ENCODE data around the gene REN.

The REN gene

DNA sequence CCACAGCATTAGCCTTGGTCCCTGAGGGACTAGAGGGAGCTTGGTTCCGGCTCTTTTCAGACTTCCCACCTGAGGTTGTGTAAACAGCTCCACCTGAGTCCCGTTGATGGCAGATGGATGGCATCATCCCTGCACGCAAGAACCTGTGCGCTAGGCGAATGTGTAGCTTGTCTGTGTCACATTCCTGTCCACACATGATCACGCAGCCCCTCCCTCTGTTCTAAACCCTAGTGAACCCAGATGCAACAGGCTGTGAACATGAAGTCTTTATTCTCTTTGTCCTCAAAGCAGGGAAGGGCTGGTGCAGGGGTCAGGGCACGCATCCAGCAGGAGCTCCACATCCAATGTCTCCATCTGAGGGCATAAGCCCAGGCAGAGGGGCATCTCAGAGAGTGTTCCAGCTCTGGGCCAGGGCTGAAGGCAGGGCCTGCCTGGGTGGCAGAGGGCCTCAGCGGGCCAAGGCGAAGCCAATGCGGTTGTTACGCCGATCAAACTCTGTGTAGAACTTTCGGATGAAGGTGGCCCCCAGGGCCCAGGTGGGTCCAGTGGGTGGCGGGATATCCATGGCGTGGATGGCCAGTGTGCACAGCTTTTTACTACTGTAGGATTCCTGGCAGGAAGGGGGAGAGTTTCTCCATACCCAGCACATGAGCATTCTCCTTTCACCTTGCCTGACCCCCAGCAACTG lies 11.4 kb downstream of the REN start:
- no peak for DNase-seq (ENCODE audit: low read depth in 3 of 3)

DNA sequence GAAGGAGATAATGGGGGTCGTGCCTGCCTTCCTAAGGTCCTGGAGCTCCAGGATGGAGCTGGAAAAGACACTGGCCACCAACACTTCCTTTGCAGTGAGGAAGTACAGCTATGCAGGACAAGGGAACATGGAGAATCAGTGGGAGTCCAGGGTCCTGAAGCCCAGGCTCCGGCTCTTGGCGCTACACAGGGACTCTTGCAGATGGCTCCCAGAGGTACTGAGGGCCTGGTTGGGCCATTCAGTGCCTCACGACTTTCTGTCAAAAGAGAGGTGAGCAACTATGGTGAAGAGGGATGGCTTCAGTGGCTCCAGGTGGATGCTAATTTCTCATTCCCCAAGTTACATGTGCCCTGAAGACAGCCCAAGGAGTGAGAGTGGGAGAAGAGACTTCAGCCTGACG lies 12.5 kb downstream of the REN start:
- DNase-seq (ENCODE audit: low read depth in 3 of 3), result no peak

DNA sequence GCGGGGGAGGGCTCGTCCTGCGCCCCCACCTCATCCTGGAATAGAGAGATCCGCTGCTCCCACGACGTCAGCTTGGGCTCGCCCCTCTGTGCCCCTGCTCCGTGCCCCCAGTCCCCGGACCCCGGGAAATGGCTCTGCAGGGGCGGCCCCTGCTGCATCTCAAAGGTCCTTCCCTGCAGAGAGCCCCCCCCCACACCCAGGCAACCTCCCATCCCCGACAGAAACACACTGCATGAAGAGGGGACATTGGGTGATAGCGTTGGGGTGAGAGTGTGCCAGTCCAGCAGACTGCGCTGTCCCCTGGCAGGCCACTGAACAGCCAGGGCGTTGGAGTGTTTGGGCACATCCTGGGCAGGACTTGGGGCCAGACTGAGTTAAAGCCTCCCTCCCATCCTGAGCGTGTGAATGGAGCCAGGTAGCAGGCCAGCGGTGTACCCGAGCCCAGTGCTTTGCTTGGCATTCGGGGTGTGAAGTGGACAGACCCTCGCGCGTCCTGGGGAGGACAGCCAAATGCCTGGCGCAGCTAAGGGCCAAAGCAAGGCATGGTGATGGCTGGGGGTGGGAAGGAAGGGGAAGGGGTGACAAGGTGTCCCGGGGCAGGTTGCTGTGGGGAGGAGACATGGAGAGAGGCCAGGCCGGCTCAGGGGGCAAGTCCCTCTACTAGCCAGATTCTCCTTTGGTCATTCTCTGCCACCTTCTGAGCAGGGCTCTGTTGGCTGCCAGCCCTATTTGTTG lies 13.7 kb downstream of the REN start:
- DNase-seq (ENCODE audit: low read depth in 3 of 3), result no peak

DNA sequence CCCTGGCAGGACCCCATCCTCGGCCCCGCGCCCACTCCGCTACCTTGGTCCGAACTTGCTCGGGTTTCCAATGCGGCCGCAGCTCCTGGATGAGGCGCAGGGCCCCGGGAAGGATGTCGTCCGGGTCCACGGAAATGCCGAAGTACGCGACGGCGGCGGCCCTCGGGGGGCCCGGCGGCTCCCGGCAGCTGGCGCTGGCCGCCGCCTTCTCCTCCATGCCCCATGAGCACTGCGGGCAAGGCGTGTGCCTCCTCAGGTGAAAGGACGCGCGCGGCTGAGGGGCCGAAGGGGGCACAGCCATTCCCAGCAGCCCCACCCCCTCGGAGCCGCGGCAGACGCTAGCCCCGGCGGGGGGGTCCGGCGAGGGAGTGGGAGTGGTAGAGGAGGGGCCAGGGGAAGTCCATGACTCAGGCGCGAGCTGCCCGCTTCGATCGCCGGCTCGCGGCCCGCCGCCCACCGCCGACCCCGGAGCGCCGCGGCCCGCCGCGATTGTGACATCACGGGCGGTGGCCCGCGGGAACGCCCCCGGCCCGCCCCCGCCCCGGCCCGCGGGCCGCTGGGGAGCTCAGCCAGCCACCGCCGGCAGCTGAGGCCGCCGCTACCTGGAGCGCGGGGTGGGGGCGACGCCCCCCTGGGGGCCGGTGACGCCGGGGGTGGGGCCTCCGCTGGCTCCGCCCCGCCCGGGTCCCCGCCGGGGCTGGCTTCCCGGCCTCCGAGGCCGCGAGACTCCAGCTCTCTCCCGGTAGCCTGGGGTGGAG lies 14.4 kb downstream of the REN start, which contains the start of gene ETNK2:
Gene ETNK2 (minus strand): TSS at position 493 of the 758 bp plus-strand sequence. CDS start 192 bp downstream, at position 301.
- no peak for DNase-seq (ENCODE audit: low read depth in 3 of 3)

DNA sequence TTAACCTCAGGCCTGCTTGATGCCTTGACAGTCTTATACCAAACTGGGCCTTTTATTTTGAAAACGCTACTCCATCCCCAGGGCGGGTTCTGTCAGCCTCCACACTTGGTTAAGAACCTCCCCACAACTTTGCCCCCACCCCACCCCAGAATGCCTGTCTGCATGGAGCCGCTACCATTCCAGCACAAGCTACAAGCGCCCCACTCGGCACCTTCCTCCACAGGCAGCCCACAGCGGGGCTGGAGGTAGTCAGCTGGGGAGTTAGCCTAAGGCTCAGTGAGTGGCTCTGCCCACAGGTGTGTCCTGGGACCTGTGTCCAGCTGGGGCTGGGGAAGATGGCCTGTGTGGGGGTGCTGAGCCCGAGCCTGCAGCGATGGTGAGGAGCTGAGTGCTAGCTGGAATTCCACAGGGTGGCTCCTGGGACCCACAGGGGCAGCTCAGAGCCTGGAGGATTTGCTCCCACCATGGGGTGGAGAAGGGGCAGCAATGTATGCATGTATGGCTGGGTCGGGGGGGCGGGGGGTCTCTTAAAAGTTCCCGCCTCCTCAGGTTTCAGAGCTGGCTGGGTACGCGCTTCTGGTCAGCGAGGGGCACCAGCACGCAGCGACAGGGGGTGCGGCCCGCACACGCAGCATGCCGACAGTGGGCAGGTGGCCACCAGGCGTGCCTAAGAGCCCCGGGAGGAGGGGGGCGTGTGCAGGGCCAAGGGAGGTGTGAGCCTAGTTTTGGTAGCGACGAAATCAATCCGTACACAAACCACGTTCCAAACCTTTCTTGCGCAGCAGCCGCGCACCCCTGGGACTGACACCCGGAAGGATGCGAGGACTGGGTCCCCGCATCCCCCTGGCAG lies 15.2 kb downstream of the REN start:
- DNase-seq (ENCODE audit: low read depth in 3 of 3), result no peak

DNA sequence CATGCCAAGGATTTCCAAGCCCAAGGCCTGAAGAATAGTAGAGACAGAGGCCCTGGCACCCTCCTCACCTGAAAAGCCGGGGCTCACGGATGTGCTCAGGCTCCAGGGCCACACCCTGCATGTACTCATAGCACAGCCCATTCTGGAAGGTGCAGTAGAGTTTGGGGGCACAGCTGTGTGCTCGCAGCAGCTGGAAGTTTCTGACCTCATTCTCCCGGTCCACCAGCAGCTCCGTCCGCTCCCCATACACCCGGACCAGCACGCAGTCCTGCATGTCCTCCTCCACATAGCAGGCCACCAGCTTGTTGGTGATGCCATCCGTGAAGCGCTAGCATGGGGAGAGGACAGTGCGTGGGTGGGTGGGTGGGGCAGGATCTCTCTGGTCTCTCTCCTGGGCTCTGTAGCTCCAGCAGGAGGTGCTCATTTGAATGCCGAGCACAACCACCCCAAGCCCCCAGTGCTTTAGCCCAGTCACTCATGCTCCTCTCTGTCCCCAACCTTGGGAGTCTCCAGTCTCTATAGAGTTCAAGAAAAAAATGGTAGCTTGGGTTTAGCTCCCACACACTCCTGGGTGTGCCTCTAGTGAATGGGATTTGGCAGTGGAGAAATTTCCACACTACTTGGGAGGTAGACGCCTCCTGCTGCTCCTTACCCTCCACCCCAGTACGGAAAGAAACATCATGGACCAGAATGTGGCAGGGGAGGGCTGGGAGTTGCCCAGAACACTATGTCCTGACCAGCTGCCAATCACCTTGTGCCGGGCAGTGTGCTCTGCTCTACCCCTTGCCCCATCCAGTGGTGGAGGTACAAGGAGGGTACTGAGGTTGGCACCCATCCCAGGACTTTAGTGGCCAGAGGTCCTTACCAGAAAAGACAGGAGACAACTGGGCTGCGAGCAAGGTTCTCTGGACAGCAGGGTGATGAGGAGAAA lies 16.2 kb downstream of the REN start:
- DNase-seq (ENCODE audit: low read depth in 3 of 3), result no peak

DNA sequence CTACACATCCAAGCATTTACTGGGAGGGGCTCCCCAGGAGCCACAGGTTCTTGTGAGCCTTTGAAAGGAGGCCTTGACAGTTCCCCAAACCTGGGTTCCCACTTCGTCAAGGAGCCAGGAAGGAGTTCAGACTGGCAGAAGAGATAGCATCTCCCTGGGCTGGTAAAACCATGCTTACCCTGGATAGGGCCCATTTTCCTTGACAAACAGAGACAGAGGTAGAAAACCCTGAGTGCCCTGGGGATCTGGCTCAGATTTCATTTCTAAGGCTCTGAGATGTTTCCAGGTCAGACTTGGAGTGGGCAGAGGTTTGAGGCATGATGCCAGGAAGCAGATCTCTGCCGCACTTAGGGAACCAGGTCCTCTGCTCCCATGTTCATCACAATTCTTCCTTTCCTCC lies 17.0 kb downstream of the REN start:
- no peak for DNase-seq (ENCODE audit: low read depth in 3 of 3)

DNA sequence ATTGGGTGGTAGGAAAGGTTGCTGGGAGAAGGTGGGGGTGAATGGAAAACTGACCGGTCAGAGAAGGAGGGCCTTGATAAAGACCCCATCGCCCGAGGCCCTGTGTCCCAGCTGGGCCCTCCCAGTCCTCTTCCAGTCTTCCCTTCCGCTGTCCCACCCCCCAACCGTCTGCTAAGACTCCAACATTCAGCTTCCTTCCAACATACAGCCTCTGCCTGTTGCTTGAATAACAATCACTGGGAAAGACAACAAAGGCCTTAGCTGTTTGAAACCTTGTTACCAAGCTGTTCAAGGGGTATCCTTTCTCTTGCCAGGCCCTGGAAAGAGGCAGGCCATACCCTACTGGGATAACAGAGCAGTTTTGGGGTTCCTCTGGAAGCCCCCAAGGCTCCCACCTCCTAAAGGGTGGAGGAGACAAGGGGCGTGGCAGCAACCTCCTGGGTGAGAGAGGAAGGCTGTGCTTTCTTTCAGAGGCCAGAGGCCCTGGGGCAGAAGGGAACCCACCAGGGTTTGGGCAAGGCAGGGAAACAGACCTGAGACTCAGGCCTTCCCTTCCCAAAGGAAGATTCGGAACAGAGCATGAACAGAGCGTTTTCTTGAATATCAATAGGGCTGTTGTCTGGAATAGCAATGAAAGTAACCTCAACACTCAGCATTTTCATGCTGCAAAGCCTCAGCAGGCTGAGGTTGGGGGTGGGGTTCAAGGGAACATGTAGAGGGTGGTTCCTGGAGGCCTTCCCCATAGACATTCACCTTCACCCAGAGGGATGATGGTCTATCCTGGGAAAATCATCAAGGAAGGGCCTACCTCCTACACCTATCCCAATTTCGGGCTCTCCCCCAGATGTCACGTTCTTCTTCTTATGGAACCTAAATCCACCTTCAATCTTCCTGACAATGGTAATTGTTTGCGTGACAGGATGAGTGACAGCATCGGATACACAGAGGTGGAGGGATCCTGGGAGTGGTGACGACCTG lies 18.4 kb downstream of the REN start:
- no peak for DNase-seq (ENCODE audit: low read depth in 3 of 3)

DNA sequence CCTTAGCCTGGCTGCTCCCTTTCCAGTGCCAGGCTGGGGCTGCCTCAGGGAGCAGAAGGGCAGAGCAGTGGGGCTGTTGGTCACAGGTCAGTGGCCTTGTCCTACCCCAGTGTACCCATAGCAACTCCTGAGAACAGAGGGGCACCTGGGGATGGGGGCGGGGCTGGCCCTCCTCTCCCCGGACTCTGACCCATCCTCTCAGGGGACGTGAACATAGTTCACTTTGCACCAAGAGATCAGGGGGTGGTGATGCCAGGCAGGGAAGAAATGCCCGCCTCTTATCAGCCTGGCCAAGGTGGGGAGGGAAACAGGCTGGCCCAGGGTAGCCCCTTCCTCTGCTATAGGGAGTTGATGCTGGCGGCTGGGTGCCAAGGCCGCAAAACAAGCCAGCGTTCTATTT lies 19.2 kb downstream of the REN start:
- DNase-seq (ENCODE audit: low read depth in 3 of 3), result no peak

DNA sequence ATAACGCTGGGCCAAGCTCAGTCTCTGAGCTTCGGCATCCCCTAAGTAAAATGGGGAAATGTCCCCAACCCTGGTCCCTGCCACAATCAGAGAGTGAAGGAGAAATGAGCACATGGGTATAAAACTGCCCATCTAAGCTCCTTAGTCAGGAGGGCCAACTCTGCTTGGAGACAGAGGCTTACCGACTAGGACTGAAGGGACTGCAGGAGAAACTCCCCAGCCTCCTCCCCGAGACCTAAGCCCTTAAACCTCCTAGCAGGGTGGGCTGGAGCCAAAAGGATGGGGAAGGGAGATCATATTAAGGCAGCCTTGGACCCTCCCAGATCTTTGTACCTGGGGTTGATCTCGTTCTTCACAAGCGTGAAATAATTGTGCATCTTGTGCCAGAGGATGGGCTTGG lies 19.8 kb downstream of the REN start:
- no peak for DNase-seq (ENCODE audit: low read depth in 3 of 3)

DNA sequence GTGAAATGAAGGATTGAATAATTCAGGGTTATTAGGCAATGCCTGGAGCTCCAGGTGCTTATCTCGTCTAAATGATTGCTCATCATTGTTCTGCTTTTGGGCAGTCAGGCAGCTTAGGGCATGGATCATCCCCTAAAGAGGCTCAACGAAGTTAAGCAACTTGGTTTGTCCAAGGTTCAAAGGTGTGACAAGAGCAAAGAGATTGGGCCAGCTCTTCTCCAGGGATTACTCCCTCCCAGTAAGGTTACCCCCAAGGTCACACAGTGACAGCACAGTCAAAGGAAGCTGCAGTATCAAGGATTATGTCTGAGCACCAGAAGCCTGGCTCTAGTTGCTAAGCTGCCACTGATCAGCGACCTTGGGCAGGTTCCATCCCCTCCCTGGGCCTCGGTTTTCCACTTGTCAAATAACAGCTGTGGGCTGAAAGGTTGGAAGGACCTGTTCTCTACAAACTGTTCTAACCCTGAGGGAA lies 21.1 kb downstream of the REN start:
- DNase-seq (ENCODE audit: low read depth in 3 of 3), result no peak

DNA sequence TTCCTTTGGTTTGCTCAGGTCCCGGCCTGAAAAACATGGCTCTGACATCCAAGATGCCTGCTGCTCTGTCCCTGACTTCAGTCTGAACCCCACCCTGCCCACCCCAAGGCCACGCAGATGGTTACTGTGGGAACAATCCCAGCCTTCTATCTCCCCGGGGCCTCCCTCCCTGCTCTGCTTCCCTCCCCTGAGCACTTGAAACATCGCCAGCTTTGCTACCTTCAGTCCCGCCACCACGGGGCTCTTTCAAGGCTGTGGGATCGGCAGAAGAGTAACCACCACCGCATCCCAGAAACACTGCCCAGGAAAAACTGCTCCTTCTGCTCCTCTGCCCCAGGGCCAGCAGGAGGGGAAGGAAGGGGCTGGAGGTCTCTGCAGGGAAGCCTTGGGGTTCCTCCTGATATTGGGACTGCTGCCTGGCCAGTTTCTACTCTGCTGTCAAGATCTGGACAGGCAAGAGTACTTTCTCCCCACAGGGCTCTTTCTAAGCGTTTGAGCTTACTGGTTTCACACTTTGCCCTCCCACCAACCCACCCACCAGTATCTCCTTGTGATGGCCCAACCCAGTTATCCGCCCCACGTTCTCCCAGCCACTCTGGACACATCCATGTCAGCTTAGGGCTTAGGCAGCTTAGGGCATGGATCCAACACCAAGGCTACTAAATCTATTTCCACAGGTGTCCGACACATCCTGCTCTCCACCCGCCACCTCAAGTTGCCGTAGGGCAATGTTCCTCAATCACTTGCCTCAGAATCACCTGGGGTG lies 22.7 kb downstream of the REN start:
- DNase-seq (ENCODE audit: low read depth in 3 of 3), result no peak

DNA sequence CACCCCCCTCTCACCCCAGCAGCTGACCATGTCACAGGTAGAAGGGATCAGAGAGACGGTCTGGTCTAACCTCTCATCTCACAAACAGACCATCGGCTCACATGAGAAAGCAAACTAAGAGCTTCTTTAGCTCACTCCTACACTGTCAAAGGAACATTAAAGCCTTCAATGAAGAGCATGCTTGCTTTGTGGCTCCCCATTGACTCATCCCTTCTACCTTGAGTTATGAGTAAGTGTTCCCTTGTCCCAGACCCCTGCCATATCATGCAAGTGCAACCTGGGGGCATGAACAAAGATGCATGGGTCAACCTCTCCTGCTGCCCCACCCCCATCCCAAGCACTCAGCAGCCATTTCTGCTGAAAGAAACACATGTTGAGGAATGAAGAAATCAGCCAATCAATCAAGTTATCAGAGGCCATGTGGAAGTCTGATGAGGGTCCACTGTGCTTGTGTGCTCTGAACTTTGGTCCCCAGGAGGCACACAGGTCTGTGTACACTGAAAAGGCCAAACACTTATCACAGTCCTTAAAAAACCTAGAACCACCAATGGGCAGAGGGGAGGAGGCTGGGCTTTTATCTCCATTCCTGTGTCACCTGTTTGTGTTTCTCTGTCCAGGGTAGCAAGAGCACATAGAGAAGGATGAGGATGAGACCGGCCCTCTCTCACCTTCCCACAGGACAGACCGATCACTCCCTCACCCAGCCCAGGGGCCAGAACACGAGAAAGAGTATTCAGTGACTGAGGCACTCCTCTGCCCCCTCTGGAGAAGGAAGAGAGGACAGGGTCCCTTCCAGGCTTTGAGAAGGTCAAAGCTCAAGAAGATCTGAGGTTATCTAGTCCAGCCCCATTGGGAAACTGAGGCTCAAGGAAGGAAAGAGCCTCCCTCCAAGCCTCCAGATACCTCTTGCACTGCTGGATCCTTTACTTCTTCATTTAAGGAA lies 23.8 kb downstream of the REN start:
- DNase-seq (ENCODE audit: low read depth in 3 of 3), result no peak

DNA sequence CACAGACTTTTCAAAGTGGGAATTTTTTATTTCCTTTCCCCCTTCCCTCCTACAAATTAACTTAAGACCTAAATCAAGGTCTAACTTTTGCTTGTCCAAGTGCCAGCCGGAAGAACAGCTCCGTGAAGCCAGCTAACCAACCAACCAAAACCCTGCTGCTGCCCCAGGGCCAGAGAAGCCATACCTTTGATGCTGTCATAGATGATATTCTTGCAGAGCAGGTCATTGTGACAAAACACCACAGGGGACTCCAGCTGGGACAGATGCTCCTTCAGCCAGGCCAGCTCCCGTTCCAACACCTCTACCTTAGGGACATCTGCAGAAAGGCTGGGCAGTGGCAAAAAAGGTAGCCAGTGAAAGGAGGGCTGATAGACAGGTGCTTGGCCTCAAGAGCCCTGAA lies 25.0 kb downstream of the REN start:
- no peak for DNase-seq (ENCODE audit: low read depth in 3 of 3)

DNA sequence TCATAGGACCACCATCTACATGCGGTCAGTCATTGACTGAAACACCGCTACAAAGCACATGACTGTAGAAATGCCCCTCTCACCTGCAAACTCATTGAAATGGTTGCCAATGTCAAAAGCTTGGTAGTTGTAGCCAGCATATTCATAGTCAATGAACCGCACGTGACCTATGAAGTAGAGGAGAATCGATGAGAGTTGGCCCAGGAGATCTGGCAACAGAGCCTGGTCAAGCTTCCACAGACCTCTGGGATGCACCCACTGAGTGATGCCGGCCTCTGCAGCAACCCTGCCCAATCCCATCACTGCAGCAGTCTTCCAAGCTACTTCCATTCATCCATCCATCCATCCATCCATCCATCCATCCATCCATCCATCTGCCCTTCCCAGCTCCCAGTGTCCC lies 26.2 kb downstream of the REN start:
- no peak for DNase-seq (ENCODE audit: low read depth in 3 of 3)

DNA sequence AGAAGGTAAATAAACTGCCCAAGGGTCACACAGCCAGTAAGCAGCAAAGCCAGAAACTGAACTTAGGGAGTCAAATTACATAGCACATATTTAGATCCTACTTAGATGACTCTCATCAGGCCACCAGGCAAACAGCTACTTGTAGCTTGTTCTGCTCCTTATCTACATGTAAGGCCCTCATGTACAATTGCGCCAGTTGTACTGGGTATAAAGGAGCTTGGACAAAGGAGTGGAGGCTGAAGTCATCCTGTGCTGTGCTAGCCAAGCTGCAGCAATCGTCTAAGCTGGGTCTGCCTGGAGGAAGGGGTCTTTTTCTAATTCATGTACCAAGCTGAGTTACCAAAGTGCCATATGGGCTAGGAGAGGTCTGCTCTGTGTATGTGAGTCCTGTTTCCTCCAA lies 27.0 kb downstream of the REN start:
- DNase-seq (ENCODE audit: low read depth in 3 of 3), result no peak

DNA sequence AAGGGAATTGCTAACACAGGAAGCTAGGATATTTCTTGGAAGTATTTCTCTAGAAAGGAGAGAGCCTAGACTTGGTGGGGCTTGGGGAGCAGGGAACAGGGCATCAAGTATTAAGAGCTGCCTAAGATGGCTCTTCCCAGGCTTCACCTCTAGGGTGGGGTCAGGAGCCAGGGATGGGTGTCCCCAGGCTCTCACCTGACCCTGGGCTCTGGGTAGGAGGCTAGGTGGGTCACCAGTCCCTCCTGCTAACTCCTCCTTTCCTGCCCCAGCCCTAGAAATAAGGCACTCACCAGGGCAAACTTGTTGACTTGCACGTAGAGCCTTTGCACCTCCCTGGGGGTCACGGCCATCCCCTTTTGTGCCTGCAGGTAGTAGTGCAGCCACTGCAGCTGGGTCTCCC lies 29.3 kb downstream of the REN start:
- DNase-seq (ENCODE audit: low read depth in 3 of 3), result no peak

DNA sequence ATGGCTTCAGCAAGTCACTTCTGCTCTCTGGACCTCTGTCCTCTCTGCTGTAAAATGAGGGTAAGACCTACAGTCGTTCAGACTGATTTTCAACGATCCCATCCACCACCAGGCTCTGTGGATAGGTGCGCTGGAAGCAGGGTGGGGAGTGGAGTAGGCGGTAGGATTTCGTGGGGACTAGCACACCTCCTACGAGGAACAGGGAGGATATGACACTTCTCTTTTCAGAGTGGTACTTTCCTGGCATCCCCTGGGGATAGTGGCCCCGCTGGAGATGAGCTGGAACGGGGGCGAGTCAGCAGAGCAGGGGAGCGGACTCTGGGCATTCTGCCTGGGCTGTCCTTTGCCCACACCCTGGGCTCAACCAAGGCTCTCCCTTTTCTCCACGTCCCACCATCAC lies 32.0 kb downstream of the REN start:
- no peak for DNase-seq (ENCODE audit: low read depth in 3 of 3)
